ENCODE results near the gene METRN.

The METRN gene

DNA sequence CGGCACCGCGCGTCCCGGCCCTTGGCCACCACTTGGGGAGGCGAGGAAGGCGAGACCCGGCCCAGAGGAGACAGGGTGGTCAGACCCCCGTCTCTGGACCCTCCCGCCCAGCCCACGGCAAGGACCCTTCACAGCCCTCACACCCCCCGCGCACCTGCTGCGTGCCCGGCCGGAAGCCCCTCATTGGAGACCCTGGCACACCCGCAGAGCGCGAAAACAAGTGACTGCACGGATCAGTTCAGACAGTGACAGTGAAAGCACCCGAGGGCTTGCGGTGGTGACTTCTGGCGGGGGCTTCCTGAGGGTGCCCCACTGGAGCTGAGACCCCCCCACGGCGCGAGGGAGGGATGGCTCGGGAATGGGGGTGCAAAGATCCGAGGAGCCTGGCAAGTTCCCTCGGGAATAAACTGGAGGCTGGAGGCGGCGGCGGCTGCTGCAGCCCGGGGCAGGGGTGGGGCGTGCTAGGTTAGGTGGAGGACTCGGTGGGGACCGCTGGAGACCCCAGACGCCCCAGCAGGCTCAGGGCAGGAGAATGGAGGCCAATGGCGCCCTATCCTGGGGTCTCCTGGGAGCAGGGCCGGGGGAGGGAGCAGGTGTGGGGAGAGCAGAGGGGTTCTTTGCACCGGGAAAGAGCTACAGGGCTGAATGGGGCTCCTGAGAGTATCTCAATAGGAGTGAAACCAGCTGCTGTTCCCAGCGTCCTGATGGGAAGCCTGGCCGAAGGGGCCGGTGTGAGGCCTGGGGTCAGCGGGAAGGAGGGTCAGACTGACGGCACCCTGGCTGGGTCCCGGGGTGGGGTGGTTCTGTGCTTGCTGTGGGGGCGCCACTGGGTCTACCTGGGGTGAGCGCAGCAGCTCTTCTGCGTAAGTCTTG lies 8.5 kb upstream of the METRN start:
- no peak for DNase-seq (ENCODE audit: low spot score)
- in situ Hi-C loops (cut with MboI; ENCODE audit: low pct_unique_long_range_greater_than_20kb, low sequenced_read_pairs, unreplicated experiment), result no loop called here
- no peak for TF ChIP-seq CTCF (IDR thresholded peaks at IDR 0.05; ENCODE audit: extremely low read depth, insufficient read depth, missing control alignments)

DNA sequence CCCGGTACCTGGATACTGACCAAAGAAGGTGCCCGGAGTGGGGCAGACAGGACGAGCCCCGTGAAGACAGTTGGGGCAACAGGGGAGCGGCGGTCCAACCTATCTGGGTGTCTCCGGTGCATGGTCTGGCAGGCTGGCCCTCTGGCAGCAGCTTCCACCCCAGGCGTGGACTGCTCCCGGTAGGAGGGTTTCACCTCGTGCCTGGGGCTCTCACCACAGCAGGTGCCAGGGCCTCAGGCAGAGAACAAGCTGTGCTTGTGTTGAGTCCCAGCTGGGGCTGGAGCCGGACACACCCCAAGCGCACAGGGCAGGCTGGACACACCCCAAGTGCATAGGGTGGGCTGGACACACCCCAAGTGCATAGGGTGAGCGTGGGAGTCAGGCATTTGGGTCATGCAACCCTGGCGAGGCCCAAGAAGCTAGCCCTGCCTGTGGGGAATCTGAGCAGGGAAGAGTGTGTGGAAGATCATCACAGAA lies 7.8 kb upstream of the METRN start:
- no peak for TF ChIP-seq CTCF (IDR thresholded peaks at IDR 0.05; ENCODE audit: extremely low read depth, insufficient read depth, missing control alignments)
- DNase-seq (ENCODE audit: low spot score), result no peak
- in situ Hi-C loops (cut with MboI; ENCODE audit: low pct_unique_long_range_greater_than_20kb, low sequenced_read_pairs, unreplicated experiment), result no loop called here

DNA sequence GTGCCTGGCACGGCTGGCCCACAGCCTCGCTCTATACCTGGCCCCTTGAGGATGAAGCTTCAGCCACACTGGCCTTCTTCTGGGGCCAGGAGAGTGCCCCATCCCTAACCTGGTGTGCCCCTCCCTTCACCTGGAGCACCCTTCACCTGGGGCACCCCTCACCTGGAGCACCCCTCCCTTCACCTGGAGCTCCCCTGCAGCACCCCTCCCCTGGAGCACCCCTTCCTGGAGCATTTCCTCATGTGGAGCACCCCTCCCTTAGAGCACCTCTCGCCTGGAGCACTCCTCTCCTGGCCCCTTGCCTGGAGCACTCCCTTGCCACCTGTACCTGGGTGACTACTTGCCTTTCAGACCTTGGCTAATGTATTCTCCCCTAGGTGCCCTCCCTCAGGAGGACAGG lies 6.9 kb upstream of the METRN start:
- in situ Hi-C loops (cut with MboI; ENCODE audit: low pct_unique_long_range_greater_than_20kb, low sequenced_read_pairs, unreplicated experiment), result no loop called here
- no peak for DNase-seq (ENCODE audit: low spot score)
- TF ChIP-seq CTCF (IDR thresholded peaks at IDR 0.05; ENCODE audit: extremely low read depth, insufficient read depth, missing control alignments), result no peak

DNA sequence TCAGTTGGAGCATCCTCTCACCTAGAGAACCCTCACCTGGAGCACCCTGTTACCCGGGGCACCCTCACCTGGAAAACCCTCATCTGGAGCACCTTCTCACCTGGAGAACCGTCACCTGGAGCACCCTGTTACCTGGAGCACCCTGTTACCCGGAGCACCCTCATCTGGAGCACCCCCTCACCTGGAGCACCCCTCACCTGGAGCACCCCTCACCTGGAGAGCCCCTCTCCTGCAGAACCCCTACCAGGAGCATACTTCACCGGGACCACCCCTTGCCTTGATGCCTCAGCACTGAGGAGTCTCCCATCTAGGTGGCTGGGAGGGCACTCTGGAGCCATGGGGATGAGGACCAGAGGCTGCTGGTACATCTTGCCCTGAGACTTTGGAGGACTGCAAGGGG lies 6.0 kb upstream of the METRN start:
- no peak for TF ChIP-seq CTCF (IDR thresholded peaks at IDR 0.05; ENCODE audit: extremely low read depth, insufficient read depth, missing control alignments)
- in situ Hi-C loops (cut with MboI; ENCODE audit: low pct_unique_long_range_greater_than_20kb, low sequenced_read_pairs, unreplicated experiment), result no loop called here
- no peak for DNase-seq (ENCODE audit: low spot score)

- TF ChIP-seq CTCF (IDR thresholded peaks at IDR 0.05; ENCODE audit: extremely low read depth, insufficient read depth, missing control alignments), result no peak
- DNase-seq (ENCODE audit: low spot score), result no peak
- in situ Hi-C loops (cut with MboI; ENCODE audit: low pct_unique_long_range_greater_than_20kb, low sequenced_read_pairs, unreplicated experiment), result loop anchor here (5.0 kb wide), 1 partner anchor 77 kb away; the partner anchor contains the start of genes CHTF18 and RPUSD1
These were observed 5.1 kb upstream of the METRN start for GRCh38 chr16:709566-710499.

GRCh38 chr16:710500-711075 lies 4.3 kb upstream of the METRN start:
- no peak for DNase-seq (ENCODE audit: low spot score)
- in situ Hi-C loops (cut with MboI; ENCODE audit: low pct_unique_long_range_greater_than_20kb, low sequenced_read_pairs, unreplicated experiment), result loop anchor here (5.0 kb wide), 1 partner anchor 77 kb away; the partner anchor contains the start of genes CHTF18 and RPUSD1
- TF ChIP-seq CTCF (IDR thresholded peaks at IDR 0.05; ENCODE audit: extremely low read depth, insufficient read depth, missing control alignments), result no peak
